Activated B cell treated with CpG ODN at 0.5 μM for 24 hours (primary cell): ENCODE results near the gene TTC3. TPM values are rescaled to one million over a fixed set of nuclear protein-coding genes. Genes with fewer than 3 reads are reported as not detected.
"Not testable (repeated sequence)": the region's sequence is repeated elsewhere in the genome, so short reads cannot be mapped to it uniquely, and the experiment has no call there.

Experiments used
- ATAC-seq: fragments of 200-7000 bp; cut with Tn5 transposase; one replicate; pipeline ENCODE4 v1.10.0; 2021; ENCODE audit warnings: low read depth, mild to moderate bottlenecking, moderate library complexity
- CTCF ChIA-PET: fragments of 350-600 bp; sonication (Branson Sonifier 250); formaldehyde crosslinking; loops from one replicate; lab custom pipeline; 2021; ENCODE audit warnings: antibody characterized with exemption; lab: Charles Lee
- POLR2A ChIA-PET: fragments of 350-600 bp; sonication (Branson Sonifier 250); formaldehyde crosslinking; loops from one replicate; lab custom pipeline; 2021; ENCODE audit warnings: antibody characterized with exemption; lab: Charles Lee
- DNase-seq: peaks from one replicate; pipeline ENCODE4 v3.0.0; 2022
- H3K27ac Mint-ChIP-seq: one replicate; pipeline ENCODE4 v1.8.0; 2020; ENCODE audit warnings: mixed read lengths
- H3K27me3 Mint-ChIP-seq: one replicate; pipeline ENCODE4 v1.8.0; 2021; ENCODE audit warnings: mixed read lengths
- H3K36me3 Mint-ChIP-seq: one replicate; pipeline ENCODE4 v1.8.0; 2021; ENCODE audit warnings: low read depth, mixed read lengths
- H3K4me1 Mint-ChIP-seq: one replicate; pipeline ENCODE4 v1.8.0; 2021; ENCODE audit warnings: mixed read lengths
- H3K4me3 Mint-ChIP-seq: one replicate; pipeline ENCODE4 v1.8.0; 2020; ENCODE audit warnings: mild to moderate bottlenecking, mixed read lengths
- H3K9me3 Mint-ChIP-seq: one replicate; pipeline ENCODE4 v1.8.0; 2020; ENCODE audit warnings: mixed read lengths
- intact Hi-C: fragments of 100-400 bp; cut with micrococcal nuclease; formaldehyde crosslinking; loops from one replicate; pipeline ENCODE4 v1.15.1; 2024
- total RNA-seq: library from RNA; stranded (reverse); gene quantifications from 2 replicates; pipeline ENCODE4 v1.2.3, GENCODE V29; 2022
- TF ChIP-seq, protein P1 (sequence below): fragments of 200-600 bp; IDR thresholded peaks from one replicate; pipeline ENCODE4 v1.8.0; 2022; ENCODE audit warnings: antibody characterized with exemption, mild to moderate bottlenecking

TTC3 gene
- total RNA-seq, 1 donor from 2014 or later, result 69.8 TPM

DNA sequence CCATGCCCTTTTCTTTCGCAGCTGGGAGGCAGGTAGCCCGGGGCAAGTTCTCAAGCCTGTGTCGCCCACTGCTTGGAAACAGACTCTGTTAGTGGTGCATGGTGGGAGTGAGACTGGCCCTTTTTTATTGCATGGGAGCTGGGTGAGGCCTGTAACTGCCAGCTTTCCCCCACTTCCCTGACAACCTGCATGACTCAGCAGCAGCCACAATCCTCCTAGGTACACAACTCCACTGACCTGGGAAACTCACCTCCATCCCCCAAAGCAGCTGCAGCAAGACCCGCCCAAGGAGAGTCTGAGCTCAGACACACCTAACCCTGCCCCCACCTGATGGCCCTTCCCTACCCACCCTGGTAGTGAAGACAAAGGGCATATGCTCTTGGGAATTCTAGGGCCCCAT is 26.0 kb upstream of the TTC3 start:
- Mint-ChIP-seq H3K9me3 (no peaks in the 10 kb centered on the region), H3K4me1 (peaks cover 9% of the 10 kb centered on the region), H3K27ac (no peak overlapping the region), H3K27me3 (peaks cover 13% of the 10 kb centered on the region), H3K4me3 (no peak overlapping the region), H3K36me3 (no peaks in the 10 kb centered on the region)
- DNase-seq (no peak), ATAC-seq (no peak)
- intact Hi-C loops, result no loop called here
- CTCF ChIA-PET, result no interaction called here
- POLR2A ChIA-PET, result no interaction called here
- TF ChIP-seq, protein P1, sequence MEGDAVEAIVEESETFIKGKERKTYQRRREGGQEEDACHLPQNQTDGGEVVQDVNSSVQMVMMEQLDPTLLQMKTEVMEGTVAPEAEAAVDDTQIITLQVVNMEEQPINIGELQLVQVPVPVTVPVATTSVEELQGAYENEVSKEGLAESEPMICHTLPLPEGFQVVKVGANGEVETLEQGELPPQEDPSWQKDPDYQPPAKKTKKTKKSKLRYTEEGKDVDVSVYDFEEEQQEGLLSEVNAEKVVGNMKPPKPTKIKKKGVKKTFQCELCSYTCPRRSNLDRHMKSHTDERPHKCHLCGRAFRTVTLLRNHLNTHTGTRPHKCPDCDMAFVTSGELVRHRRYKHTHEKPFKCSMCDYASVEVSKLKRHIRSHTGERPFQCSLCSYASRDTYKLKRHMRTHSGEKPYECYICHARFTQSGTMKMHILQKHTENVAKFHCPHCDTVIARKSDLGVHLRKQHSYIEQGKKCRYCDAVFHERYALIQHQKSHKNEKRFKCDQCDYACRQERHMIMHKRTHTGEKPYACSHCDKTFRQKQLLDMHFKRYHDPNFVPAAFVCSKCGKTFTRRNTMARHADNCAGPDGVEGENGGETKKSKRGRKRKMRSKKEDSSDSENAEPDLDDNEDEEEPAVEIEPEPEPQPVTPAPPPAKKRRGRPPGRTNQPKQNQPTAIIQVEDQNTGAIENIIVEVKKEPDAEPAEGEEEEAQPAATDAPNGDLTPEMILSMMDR, result no peak

DNA sequence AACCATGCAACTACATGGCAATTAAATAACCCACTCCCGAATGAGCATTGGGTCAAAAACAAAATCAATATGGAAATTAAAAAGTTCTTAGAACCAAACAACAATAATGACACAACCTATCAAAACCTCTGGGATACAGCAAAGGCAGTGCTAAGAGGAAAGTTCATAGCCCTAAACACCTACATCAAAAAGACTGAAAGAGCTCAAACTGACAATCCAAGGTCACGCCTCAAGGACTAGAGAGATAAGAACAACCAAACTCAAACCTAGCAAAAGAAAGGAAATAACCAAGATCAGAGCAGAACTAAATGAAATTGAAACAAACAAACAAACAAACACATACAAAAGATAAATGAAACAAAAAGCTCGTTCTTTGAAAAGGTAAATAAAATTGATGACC is 23.3 kb upstream of the TTC3 start:
- H3K27me3 Mint-ChIP-seq, result peaks cover 16% of the 10 kb centered on the region
- CTCF ChIA-PET, H3K36me3 Mint-ChIP-seq, intact Hi-C loops, H3K4me1 Mint-ChIP-seq, DNase-seq, POLR2A ChIA-PET, H3K4me3 Mint-ChIP-seq, ATAC-seq, H3K27ac Mint-ChIP-seq, H3K9me3 Mint-ChIP-seq: not testable (repeated sequence)

DNA sequence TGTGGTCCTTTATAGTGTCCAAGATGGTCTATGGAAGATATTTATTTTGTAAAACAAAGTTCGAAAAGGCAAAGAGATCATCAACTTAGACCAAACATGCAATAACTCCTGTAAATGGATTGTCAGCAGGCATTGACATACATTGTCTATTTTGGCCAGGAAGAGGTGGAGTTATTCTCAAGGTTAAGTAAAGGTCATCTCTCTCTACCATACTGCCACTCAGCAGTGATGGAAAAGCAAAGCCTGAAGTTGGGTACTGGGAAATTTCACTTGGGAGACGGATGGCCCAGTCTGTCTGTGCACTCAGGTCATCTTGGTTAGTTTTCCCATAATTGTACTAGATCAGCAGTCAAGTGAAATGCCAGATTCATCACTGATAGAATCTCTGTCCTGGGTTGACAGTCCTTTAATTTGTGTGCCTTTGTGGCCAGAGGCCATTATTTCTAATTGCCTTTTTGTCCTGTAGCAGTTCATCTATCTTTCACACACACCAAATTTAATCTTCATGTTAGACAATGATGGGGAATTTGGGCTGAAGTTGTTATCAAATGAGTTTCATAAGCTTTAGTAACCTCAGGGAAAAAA is 17.7 kb upstream of the TTC3 start:
- no peak overlapping the region for H3K4me3 Mint-ChIP-seq
- DNase-seq (no peak), ATAC-seq (no peak)
- ChIA-PET POLR2A (no interaction called here), CTCF (no interaction called here)
- intact Hi-C loops, result no loop called here
- no peak overlapping the region for H3K27ac Mint-ChIP-seq
- no peaks in the 10 kb centered on the region for H3K36me3 Mint-ChIP-seq
- H3K9me3 Mint-ChIP-seq, result peaks cover 2% of the 10 kb centered on the region
- TF ChIP-seq, protein P1, result no peak
- H3K4me1 Mint-ChIP-seq, result no peaks in the 10 kb centered on the region
- H3K27me3 Mint-ChIP-seq, result peaks cover 4% of the 10 kb centered on the region

DNA sequence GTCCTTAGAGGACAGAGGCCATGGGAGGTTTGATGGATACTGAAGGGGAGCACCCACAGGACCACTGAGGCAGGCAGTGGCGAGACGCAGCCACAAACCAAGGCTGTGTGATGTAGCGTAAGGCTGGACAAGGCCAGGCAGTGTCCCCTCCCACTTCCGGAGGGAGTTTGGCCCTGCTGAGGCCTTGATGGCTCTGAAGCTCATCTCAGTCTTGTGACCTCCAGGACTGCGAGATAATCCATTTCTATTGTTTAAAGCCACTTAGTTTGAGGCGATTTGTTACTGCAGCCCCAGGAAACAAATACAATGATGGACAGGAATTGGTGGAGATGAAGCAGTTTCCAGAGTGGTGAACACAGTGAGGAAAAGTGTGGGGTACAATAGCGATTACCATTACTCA is 15.4 kb upstream of the TTC3 start:
- peaks cover 2% of the 10 kb centered on the region for H3K9me3 Mint-ChIP-seq
- POLR2A ChIA-PET, result no interaction called here
- H3K27ac Mint-ChIP-seq, result no peak overlapping the region
- no peak overlapping the region for H3K4me3 Mint-ChIP-seq
- no peaks in the 10 kb centered on the region for H3K36me3 Mint-ChIP-seq
- ATAC-seq (no peak), DNase-seq (no peak)
- TF ChIP-seq, protein P1, result no peak
- H3K27me3 Mint-ChIP-seq, result no peaks in the 10 kb centered on the region
- CTCF ChIA-PET, result no interaction called here
- intact Hi-C loops, result no loop called here
- no peaks in the 10 kb centered on the region for H3K4me1 Mint-ChIP-seq

DNA sequence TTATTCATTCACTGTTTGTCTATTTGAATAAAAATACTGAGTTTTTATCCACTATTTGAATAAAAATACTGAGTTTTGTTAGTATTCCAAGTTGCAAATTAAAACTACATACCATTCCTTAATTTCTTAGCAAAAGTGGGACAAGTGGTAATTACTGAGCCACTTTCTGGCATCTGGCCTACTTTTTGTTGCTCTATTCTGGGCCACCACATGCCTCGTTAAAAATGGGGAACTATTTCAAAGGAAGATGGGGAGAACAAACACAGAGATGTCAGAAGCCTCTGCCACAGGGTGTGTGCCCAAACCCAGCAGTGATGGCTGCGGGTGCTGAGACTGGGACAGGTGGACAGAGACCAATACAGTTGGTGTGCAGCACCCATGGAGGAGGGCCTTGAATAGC is 14.8 kb upstream of the TTC3 start:
- Mint-ChIP-seq H3K27me3 (no peaks in the 10 kb centered on the region), H3K27ac (no peak overlapping the region)
- intact Hi-C loops, result no loop called here

More for the DNA sequence above, 14.8 kb upstream of the TTC3 start:
- TF ChIP-seq, protein P1, result no peak
- Mint-ChIP-seq H3K36me3 (no peaks in the 10 kb centered on the region), H3K4me3 (no peak overlapping the region), H3K9me3 (peaks cover 2% of the 10 kb centered on the region), H3K4me1 (no peaks in the 10 kb centered on the region)
- ATAC-seq (no peak), DNase-seq (no peak)
- POLR2A ChIA-PET, result no interaction called here
- CTCF ChIA-PET, result no interaction called here
